HCT116 (cell line): Measurements from ENCODE around the gene CYB5R3.
"Not testable (repeated sequence)": the region's sequence is repeated elsewhere in the genome, so short reads cannot be mapped to it uniquely, and the experiment has no call there.

Experiments
- POLR2A ChIP-seq: IDR thresholded peaks from 2 replicates; pipeline ENCODE4 v1.7.0; 2011; ENCODE audit warnings: borderline replicate concordance; ENCODE audit not compliant: insufficient read depth, insufficient read length; ENCODE audit errors: extremely low read depth
- SIN3A ChIP-seq: IDR thresholded peaks from 2 replicates; pipeline ENCODE4 v1.6.1; 2012; ENCODE audit warnings: low read depth

DNA sequence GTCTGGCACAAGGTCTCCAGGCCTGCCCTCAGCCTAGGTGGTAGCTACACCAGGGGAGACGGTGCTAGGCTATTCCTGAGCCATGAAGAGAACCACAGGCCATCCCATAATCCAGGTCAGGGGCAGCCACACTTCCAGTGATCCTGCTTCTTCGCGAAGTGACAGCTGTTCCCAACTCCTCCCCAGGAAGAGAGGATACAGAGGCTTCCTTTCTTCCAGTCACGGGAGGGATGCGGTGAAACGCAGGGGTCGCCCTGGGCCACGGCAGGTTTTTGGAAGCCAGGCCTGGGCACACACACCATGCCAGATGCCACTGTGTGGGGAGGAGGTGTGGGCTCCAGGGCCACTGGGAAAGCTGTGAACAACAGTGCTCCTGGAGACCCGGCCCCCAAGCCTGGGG lies 72.1 kb downstream of the CYB5R3 start:
- not testable (repeated sequence) for TF ChIP-seq POLR2A, SIN3A
